Erythroblast (primary cell): Measurements from ENCODE around the gene PNPLA5.

Experiments
- GATA1 ChIP-seq: IDR thresholded peaks from 2 replicates; pipeline ENCODE4 v1.6.1; 2011; ENCODE audit warnings: low read depth, mild to moderate bottlenecking, control low read depth, low read length, moderate library complexity
- POLR2A ChIP-seq: IDR thresholded peaks from 2 replicates; pipeline ENCODE4 v1.6.1; 2011; ENCODE audit warnings: mild to moderate bottlenecking, low read length

DNA sequence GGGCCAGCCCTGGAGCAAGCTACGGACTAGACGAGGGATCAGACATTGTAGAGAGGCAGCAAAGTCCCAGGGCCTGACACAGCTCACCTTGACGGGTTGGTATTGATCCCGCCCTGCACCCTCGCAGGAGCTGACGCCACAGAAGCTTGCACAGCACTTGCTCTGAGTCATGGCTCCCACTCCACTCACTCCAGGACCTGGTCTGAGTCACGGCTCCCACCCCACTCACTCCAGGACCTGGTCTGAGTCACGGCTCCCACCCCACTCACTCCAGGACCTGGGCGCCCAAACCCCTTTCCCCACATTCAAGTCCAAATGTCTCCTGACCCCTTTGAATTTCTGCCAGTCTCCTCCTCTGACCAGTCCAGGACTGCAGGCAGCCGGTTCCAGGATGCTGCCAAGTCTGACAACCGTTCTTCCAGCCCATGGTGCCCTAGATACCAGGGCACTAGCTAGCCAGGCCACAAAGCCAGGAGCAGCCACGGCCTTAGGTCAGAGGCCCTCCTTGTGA, 6.0 kb upstream of the PNPLA5 start:
- TF ChIP-seq POLR2A (no peak), GATA1 (no peak)
